HepG2 (cell line): ENCODE data around the gene VSIG2. TPM values are rescaled to one million over a fixed set of nuclear protein-coding genes. Genes with fewer than 3 reads are reported as not detected.
A peak's percentile ranks its signal among the peaks of the same experiment; 100 is the strongest.

ENCODE experiments used
- ATAC-seq: fragments of 200-7000 bp; cut with Tn5 transposase; 3 replicates; pipeline ENCODE4 v1.9.1; 2020; ENCODE audit warnings: mild to moderate bottlenecking, moderate library complexity
- BruUV-seq: library from RNA; stranded (reverse); fragments of 400-500 nt; replicated peaks from 2 replicates; lab custom pipeline; 2021; lab: Mats Ljungman, UMichigan
- CTCF ChIA-PET: fragments of 300-600 bp; formaldehyde crosslinking; extraction: SDS; loops from one replicate; lab custom pipeline; 2021; ENCODE audit warnings: low total read pairs, inconsistent platforms, low intra/inter-chr PET ratio; lab: Yijun Ruan, JAX
- POLR2A ChIA-PET: fragments of 350-600 bp; sonication (Branson Sonifier 250); formaldehyde crosslinking; loops from one replicate; lab custom pipeline; 2020; ENCODE audit warnings: antibody characterized with exemption, inconsistent platforms; lab: Yijun Ruan, JAX
- DNase-seq: peaks from one replicate; pipeline ENCODE4 v3.0.0-alpha.2; 2015; ENCODE audit warnings: low spot score
- FAIRE-seq: peaks from 3 replicates; lab custom pipeline; 2011; peaks lifted over from hg19 to GRCh38; lab: Jason Lieb, UNC
- H2AFZ ChIP-seq: one replicate; pipeline ENCODE4 v1.6.1; 2011; ENCODE audit warnings: low read length, inconsistent platforms
- H3K27ac ChIP-seq: fragments of 300-600 bp; 3 replicates; pipeline ENCODE4 v1.8.0; 2011; ENCODE audit warnings: mixed run types, mild to moderate bottlenecking, mixed read lengths, low read length, inconsistent platforms; ENCODE audit not compliant: insufficient read depth; ENCODE audit errors: extremely low read length
- H3K27me3 ChIP-seq, 2 experiments: fragments of 200-600 bp in 1 of 2; 2 replicates in 1 of 2; 3 replicates in 1 of 2; pipeline versions ENCODE4 v1.6.0 to v1.8.0; 2011; ENCODE audit warnings: low read length in 2 of 2, mild to moderate bottlenecking in 2 of 2, moderate library complexity in 2 of 2, inconsistent platforms in 1 of 2; ENCODE audit not compliant: insufficient read depth in 2 of 2, control insufficient read depth in 1 of 2
- H3K36me3 ChIP-seq, 2 experiments: fragments of 200-600 bp in 1 of 2; replicated peaks in 1 of 2; 2 replicates in 1 of 2; 3 replicates in 1 of 2; pipeline versions ENCODE4 v1.5.1 to v1.8.0; 2011; ENCODE audit warnings: low read length in 2 of 2, inconsistent platforms in 1 of 2; ENCODE audit not compliant: insufficient read depth in 2 of 2, control insufficient read depth in 1 of 2
- H3K4me1 ChIP-seq: 2 replicates; pipeline ENCODE4 v1.5.1; 2012; ENCODE audit warnings: low read length, inconsistent platforms; ENCODE audit not compliant: insufficient read depth
- H3K4me2 ChIP-seq: 2 replicates; pipeline ENCODE4 v1.6.0; 2011; ENCODE audit warnings: low read depth, low read length, inconsistent platforms
- H3K4me3 ChIP-seq, 3 experiments: fragments of 200-600 bp in 1 of 3; sonication (generic), shearing (Covaris generic) in 1 of 3; replicated peaks in 1 of 3; 2 replicates each; pipeline ENCODE4 v1.5.1; 2011 to 2016; ENCODE audit warnings: low read length in 3 of 3, inconsistent platforms in 2 of 3, low read depth in 2 of 3, mild to moderate bottlenecking in 2 of 3, control low read depth in 1 of 3, mixed read lengths in 1 of 3; ENCODE audit not compliant: insufficient read depth in 1 of 3
- H3K79me2 ChIP-seq: one replicate; pipeline ENCODE4 v1.6.1; 2011; ENCODE audit warnings: low read length, inconsistent platforms; ENCODE audit not compliant: insufficient read depth
- H3K9ac ChIP-seq: 2 replicates; pipeline ENCODE4 v1.6.0; 2011; ENCODE audit warnings: mild to moderate bottlenecking, low read depth, low read length, inconsistent platforms; ENCODE audit not compliant: insufficient read depth
- H3K9me3 ChIP-seq: 2 replicates; pipeline ENCODE4 v1.5.1; 2012; ENCODE audit warnings: mild to moderate bottlenecking, low read length
- H4K20me1 ChIP-seq: 2 replicates; pipeline ENCODE4 v1.6.0; 2011; ENCODE audit warnings: inconsistent platforms, mild to moderate bottlenecking, low read length, moderate library complexity; ENCODE audit not compliant: insufficient read depth
- ARID4A ChIP-seq: sonication (generic); formaldehyde crosslinking; IDR thresholded peaks from 2 replicates; pipeline ENCODE4 v1.5.0; 2020; ENCODE audit warnings: mild to moderate bottlenecking, missing genetic modification reagents, borderline replicate concordance
- HOXA9 ChIP-seq: sonication (generic); formaldehyde crosslinking; IDR thresholded peaks from 2 replicates; pipeline ENCODE4 v1.8.1; 2022; ENCODE audit warnings: missing genetic modification reagents, mild to moderate bottlenecking, moderate library complexity, borderline replicate concordance
- SIX1 ChIP-seq: sonication (generic); formaldehyde crosslinking; IDR thresholded peaks from 2 replicates; pipeline ENCODE4 v1.4.0; 2020; ENCODE audit warnings: missing genetic modification reagents, borderline replicate concordance
- SP4 ChIP-seq: sonication (generic); formaldehyde crosslinking; IDR thresholded peaks from 2 replicates; pipeline ENCODE4 v1.8.1; 2023; ENCODE audit warnings: mild to moderate bottlenecking, missing genetic modification reagents
- THAP9 ChIP-seq: sonication (generic); formaldehyde crosslinking; IDR thresholded peaks from 2 replicates; pipeline ENCODE4; 2020; ENCODE audit warnings: missing genetic modification reagents, mild to moderate bottlenecking, borderline replicate concordance
- ZBTB42 ChIP-seq: sonication (generic); formaldehyde crosslinking; IDR thresholded peaks from 2 replicates; pipeline ENCODE4 v1.5.0; 2020; ENCODE audit warnings: mild to moderate bottlenecking, missing genetic modification reagents
- ZNF501 ChIP-seq: sonication (generic); formaldehyde crosslinking; IDR thresholded peaks from 2 replicates; pipeline ENCODE4 v1.5.1; 2020; ENCODE audit warnings: mild to moderate bottlenecking, moderate library complexity, missing genetic modification reagents
- WGBS: methylation state at CpG from one replicate; pipeline ENCODE4 v1.1.6; 2017; ENCODE audit warnings: low lambda C conversion rate; 5-methylcytosine and 5-hydroxymethylcytosine counted together
- in situ Hi-C: cut with HindIII; loops from 2 replicates; pipeline ENCODE4 v1.10.0; 2017; ENCODE audit warnings: low pct_unique_long_range_greater_than_20kb; ENCODE audit not compliant: extremely low pct_ligation_motif_present
- intact Hi-C: fragments of 100-400 bp; cut with micrococcal nuclease; formaldehyde crosslinking; loops from one replicate; pipeline ENCODE4 v1.10.0; 2022; ENCODE audit not compliant: unreplicated experiment
- polyA plus RNA-seq, 8 experiments: library from polyadenylated mRNA; depleted of rRNA in 3 of 8; stranded (reverse) in 7 of 8; unstranded in 1 of 8; fragments of >200 nt; fragmentation: Illumina TruSeq in 4 of 8; extraction: Trizol in 4 of 8; gene quantifications; 2 replicates each; pipeline versions ENCODE4 v1.2.1 to v1.2.3, GENCODE V29; 2011 to 2016; ENCODE audit warnings: low read depth in 4 of 8, missing spikeins in 1 of 8, mixed read lengths in 1 of 8; ENCODE audit not compliant: insufficient read depth in 1 of 8
- total RNA-seq, 5 experiments: library from RNA; depleted of rRNA; stranded (reverse); fragments of >200 nt; fragmentation: Illumina TruSeq; extraction: Trizol; gene quantifications; 2 replicates each; pipeline ENCODE4 v1.2.3, GENCODE V29; 2016; ENCODE audit warnings: low read depth in 1 of 5
- TF ChIP-seq, protein P1 (sequence below): sonication (generic); formaldehyde crosslinking; IDR thresholded peaks from 2 replicates; pipeline ENCODE4 v1.4.0; 2020; ENCODE audit warnings: missing genetic modification reagents, mild to moderate bottlenecking, borderline replicate concordance
- TF ChIP-seq, protein P2 (sequence below): sonication (generic); formaldehyde crosslinking; conservative IDR thresholded peaks from 2 replicates; pipeline ENCODE4 v1.4.0; 2020; ENCODE audit warnings: missing genetic modification reagents

VSIG2 gene
- total and polyA plus RNA-seq, 2 of the 13 experiments (the other 11 are each of a cell fraction or from before 2014, with no cell fraction given): 0.80 to 2.7 TPM

- no peak for TF ChIP-seq THAP9 (CRISPR knock-in tag)
These were observed 11.7 kb downstream of the VSIG2 start (continued) for GRCh38 chr11:124740277-124740882.

DNA sequence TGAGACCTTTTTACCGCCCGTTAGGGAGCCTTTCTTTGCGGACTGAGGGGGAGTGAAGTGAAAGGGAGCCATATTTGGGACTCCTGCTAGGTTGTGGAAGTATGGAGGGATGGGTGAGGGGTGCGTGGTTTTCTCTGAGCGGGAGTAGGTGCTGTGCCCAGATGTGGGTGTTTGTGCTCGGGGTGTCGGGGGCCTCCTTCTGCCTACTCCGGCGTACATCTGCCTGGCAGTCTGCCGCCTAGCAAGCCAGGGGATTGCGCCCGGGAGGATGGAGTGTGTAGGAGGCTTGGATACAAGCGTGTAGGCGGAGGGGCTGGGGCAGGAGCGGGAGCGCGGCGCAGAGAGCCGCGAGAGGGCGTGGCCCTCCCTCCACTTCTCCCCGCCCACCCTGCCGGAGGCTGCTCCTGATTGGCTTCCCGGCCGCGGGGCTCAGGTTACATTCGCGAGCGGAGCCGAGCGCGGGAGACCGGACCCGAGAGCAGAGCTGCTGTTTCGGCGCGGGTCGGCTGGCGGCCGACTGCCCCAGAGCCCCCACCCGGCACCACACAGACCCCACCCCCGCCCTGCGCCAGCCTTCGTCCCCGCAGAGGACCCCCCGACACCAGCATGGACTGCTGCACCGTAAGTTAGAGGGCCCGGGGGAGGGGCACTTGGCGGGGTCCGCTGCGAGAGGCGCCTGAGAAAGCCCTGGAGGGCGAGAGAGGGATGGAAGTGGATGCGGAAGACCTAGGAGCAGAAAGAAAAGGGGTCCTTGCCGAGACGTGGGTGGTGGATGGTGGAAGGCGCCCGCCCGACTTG lies 12.4 kb downstream of the VSIG2 start, which contains the start of gene NRGN:
Gene NRGN, plus strand, starts transcription at position 464 of the 798 bp plus-strand sequence. Its CDS starts 143 bp downstream, at position 607.
- POLR2A ChIA-PET: interaction anchor here (0.6 to 1.3 kb wide), 3 partner anchors 12 to 24 kb away, joined by 4 to 6 read pairs (median 5); no protein-coding TSS in a partner anchor
- FAIRE-seq (peak; percentile 66), DNase-seq (peak; percentile 79), ATAC-seq (peak; percentile 98)
- peak within 1 kb of the TSS; percentile 80 for H3K4me2 ChIP-seq
- H3K4me1 ChIP-seq: peaks cover 18% of the 10 kb centered on the region
- H3K9me3 ChIP-seq: no peaks in the 10 kb centered on the region
- no peaks in the 10 kb centered on the region for H4K20me1 ChIP-seq
- H2AFZ ChIP-seq: no peak within 1 kb of the TSS
- in situ Hi-C loops (no loop called here), intact Hi-C loops (loop anchor here (5.0 to 10.0 kb wide), 2 partner anchors 55 to 997 kb away; partner anchors contain the start of gene ZNF202)
- 6% methylated on average over 21 of the region's 59 CpGs for WGBS
- no peaks in the 10 kb centered on the region for H3K36me3 ChIP-seq
- H3K27me3 ChIP-seq: peaks cover 2 to 77% of the 10 kb centered on the region in 2 experiments; a peak in 4 of 5 replicates
- H3K79me2 ChIP-seq: no peaks in the 10 kb centered on the region
- CTCF ChIA-PET: interaction anchor here (1.5 kb wide), 1 partner anchor 19 kb away, joined by 3 read pairs; no protein-coding TSS in a partner anchor
- no peak within 1 kb of the TSS for H3K27ac ChIP-seq
- no peak within 1 kb of the TSS for H3K9ac ChIP-seq
- no TSS peak for BruUV-seq
- peak within 1 kb of the TSS; percentile 41 to 68 (median 64) for H3K4me3 ChIP-seq
- TF ChIP-seq ZNF501 (CRISPR knock-in tag) (peak; percentile 30; the same call in 1 of the 2 replicates), SIX1 (0 out of 2 replicates have a peak, but pooled peaks have one; percentile 15), HOXA9 (no peak), SP4 (CRISPR knock-in tag) (peak; percentile 95), ZBTB42 (no peak), ARID4A (peak; percentile 46; the same call in 1 of the 2 replicates)
- TF ChIP-seq, protein P1, sequence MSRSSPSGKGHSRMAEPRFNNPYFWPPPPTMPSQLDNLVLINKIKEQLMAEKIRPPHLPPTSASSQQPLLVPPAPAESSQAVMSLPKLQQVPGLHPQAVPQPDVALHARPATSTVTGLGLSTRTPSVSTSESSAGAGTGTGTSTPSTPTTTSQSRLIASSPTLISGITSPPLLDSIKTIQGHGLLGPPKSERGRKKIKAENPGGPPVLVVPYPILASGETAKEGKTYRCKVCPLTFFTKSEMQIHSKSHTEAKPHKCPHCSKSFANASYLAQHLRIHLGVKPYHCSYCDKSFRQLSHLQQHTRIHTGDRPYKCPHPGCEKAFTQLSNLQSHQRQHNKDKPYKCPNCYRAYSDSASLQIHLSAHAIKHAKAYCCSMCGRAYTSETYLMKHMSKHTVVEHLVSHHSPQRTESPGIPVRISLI: no peak
- TF ChIP-seq, protein P2, sequence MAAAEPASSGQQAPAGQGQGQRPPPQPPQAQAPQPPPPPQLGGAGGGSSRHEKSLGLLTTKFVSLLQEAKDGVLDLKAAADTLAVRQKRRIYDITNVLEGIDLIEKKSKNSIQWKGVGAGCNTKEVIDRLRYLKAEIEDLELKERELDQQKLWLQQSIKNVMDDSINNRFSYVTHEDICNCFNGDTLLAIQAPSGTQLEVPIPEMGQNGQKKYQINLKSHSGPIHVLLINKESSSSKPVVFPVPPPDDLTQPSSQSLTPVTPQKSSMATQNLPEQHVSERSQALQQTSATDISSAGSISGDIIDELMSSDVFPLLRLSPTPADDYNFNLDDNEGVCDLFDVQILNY (CRISPR knock-in tag): 0 out of 2 replicates have a peak, but pooled peaks have one; percentile 34
